Frontal cortex (tissue), 1 donor: ENCODE results near the gene ATM. TPM values are rescaled to one million over a fixed set of nuclear protein-coding genes. Genes with fewer than 3 reads are reported as not detected.

Experiments
- small RNA-seq: library from RNA; depleted of rRNA; stranded (forward); fragments of <200 nt; gene quantifications from one replicate; pipeline ENCODE3, GENCODE V24; 2014
- total RNA-seq: library from RNA; depleted of rRNA; stranded (reverse); fragments of >200 nt; gene quantifications from one replicate; pipeline ENCODE4 v1.2.3, GENCODE V29; 2014

ATM gene
- total RNA-seq, 1 donor from 2014 or later, result 134 TPM

Small RNAs within 50 kb of the gene (small RNA-seq; reads per million reads assigned to genes)
- gene RF00019, result not detected

Other genes starting within 250 kb of the ATM start
- 117 TPM for gene CUL5, start 214.2 kb upstream of the ATM start, total RNA-seq
- 115 TPM for gene ACAT1, start 101.5 kb upstream of the ATM start, total RNA-seq
- 33.4 TPM for gene NPAT, start 429 bp upstream of the ATM start, total RNA-seq
- 0.41 TPM for gene C11orf65, start 244.5 kb downstream of the ATM start, total RNA-seq